ENCODE data around the gene HERC2. TPM values are rescaled to one million over a fixed set of nuclear protein-coding genes. Genes with fewer than 3 reads are reported as not detected.
A peak's percentile ranks its signal among the peaks of the same experiment; 100 is the strongest.

HERC2 gene
- total RNA-seq, 6 experiments from 2014 or later, result 33.6 to 47.3 (median 37.0) TPM

- no peak overlapping the region for H3K4me3 Mint-ChIP-seq
- H3K27me3 Mint-ChIP-seq (ENCODE audit: insufficient read depth), result no peaks in the 10 kb centered on the region; the same call in none of the 2 replicates
- no peaks in the 10 kb centered on the region for H3K4me1 Mint-ChIP-seq (ENCODE audit: low read depth)
- no peak overlapping the region for H3K27ac Mint-ChIP-seq
- TF ChIP-seq CTCF (IDR thresholded peaks at IDR 0.05), result no peak
- DNase-seq, result no peak
- H3K36me3 Mint-ChIP-seq (ENCODE audit: low read depth), result peaks cover 20% of the 10 kb centered on the region
- no peaks in the 10 kb centered on the region for H3K9me3 Mint-ChIP-seq
Observed at GRCh38 chr15:28109626-28110455, 212.1 kb downstream of the HERC2 start.

- Mint-ChIP-seq H3K4me1 (ENCODE audit: low read depth) (no peaks in the 10 kb centered on the region), H3K27me3 (ENCODE audit: insufficient read depth) (peaks cover 1% of the 10 kb centered on the region), H3K36me3 (ENCODE audit: low read depth) (peaks cover 16% of the 10 kb centered on the region), H3K9me3 (no peaks in the 10 kb centered on the region), H3K27ac (no peak overlapping the region), H3K4me3 (no peak overlapping the region)
- DNase-seq, result no peak
- TF ChIP-seq CTCF (IDR thresholded peaks at IDR 0.05), result no peak
Observed at GRCh38 chr15:28107904-28108275, 214.1 kb downstream of the HERC2 start.

- Mint-ChIP-seq H3K27ac (no peak overlapping the region), H3K9me3 (no peaks in the 10 kb centered on the region), H3K4me1 (ENCODE audit: low read depth) (no peaks in the 10 kb centered on the region), H3K27me3 (ENCODE audit: insufficient read depth) (peaks cover 1% of the 10 kb centered on the region), H3K4me3 (peak overlapping the region; percentile 88), H3K36me3 (ENCODE audit: low read depth) (peaks cover 15% of the 10 kb centered on the region)
- no peak for DNase-seq
- no peak for TF ChIP-seq CTCF (IDR thresholded peaks at IDR 0.05)
Observed at GRCh38 chr15:28107111-28107903, 214.7 kb downstream of the HERC2 start.

GRCh38 chr15:28106294-28107110 is 215.5 kb downstream of the HERC2 start:
- H3K4me1 Mint-ChIP-seq (ENCODE audit: low read depth), result no peaks in the 10 kb centered on the region
- H3K4me3 Mint-ChIP-seq, result peak overlapping the region; percentile 39; the same call in 1 of the 2 replicates
- no peak for TF ChIP-seq CTCF (IDR thresholded peaks at IDR 0.05)
- H3K9me3 Mint-ChIP-seq, result no peaks in the 10 kb centered on the region
- H3K36me3 Mint-ChIP-seq (ENCODE audit: low read depth), result peaks cover 7% of the 10 kb centered on the region
- H3K27ac Mint-ChIP-seq, result no peak overlapping the region
- no peak for DNase-seq
- H3K27me3 Mint-ChIP-seq (ENCODE audit: insufficient read depth), result peaks cover 1% of the 10 kb centered on the region

GRCh38 chr15:28105793-28106192 is 216.2 kb downstream of the HERC2 start:
- peaks cover 1% of the 10 kb centered on the region for H3K27me3 Mint-ChIP-seq (ENCODE audit: insufficient read depth)
- H3K36me3 Mint-ChIP-seq (ENCODE audit: low read depth), result peaks cover 4% of the 10 kb centered on the region; the same call in 1 of the 2 replicates
- H3K9me3 Mint-ChIP-seq, result no peaks in the 10 kb centered on the region
- H3K27ac Mint-ChIP-seq, result no peak overlapping the region
- no peak for DNase-seq
- TF ChIP-seq CTCF (IDR thresholded peaks at IDR 0.05), result no peak
- H3K4me1 Mint-ChIP-seq (ENCODE audit: low read depth), result no peaks in the 10 kb centered on the region
- peak overlapping the region; percentile 39 for H3K4me3 Mint-ChIP-seq
